ENCODE measurements around the gene BRICD5.
"Not testable (repeated sequence)": the region's sequence is repeated elsewhere in the genome, so short reads cannot be mapped to it uniquely, and the experiment has no call there.

The BRICD5 gene

GRCh38 chr16:2223221-2223941 is 12.7 kb upstream of the BRICD5 start, which contains the start of gene E4F1:
TSS of gene E4F1 (plus strand) at chr16:2223591. CDS start at chr16:2223614, 23 bp downstream.
- DNase-seq (ENCODE audit: low read depth in 3 of 3) = peak; percentile 99 to 100 (median 100)

- no peak for DNase-seq (ENCODE audit: low read depth in 3 of 3)
Observed at GRCh38 chr16:2216330-2216729, 5.7 kb upstream of the BRICD5 start.

- DNase-seq (ENCODE audit: low read depth in 3 of 3) = no peak
Observed at GRCh38 chr16:2214719-2214968, 4.0 kb upstream of the BRICD5 start, which contains the start of gene PGP. TSS of gene PGP (minus strand) at chr16:2214840. CDS start at chr16:2214777, 63 bp downstream.

GRCh38 chr16:2213817-2214718 is 3.4 kb upstream of the BRICD5 start:
- no peak for DNase-seq (ENCODE audit: low read depth in 3 of 3)

- no peak for DNase-seq (ENCODE audit: low read depth in 3 of 3)
Observed at GRCh38 chr16:2212362-2213324, 2.0 kb upstream of the BRICD5 start.

- no peak for DNase-seq (ENCODE audit: low read depth in 3 of 3)
Observed at GRCh38 chr16:2211923-2212347, 1.3 kb upstream of the BRICD5 start.

- DNase-seq (ENCODE audit: low read depth in 3 of 3) = no peak
Observed at GRCh38 chr16:2210009-2210332, 692 bp downstream of the BRICD5 start.

GRCh38 chr16:2209258-2210008 is 1.2 kb downstream of the BRICD5 start:
- no peak for DNase-seq (ENCODE audit: low read depth in 3 of 3)

GRCh38 chr16:2208772-2209171 is 1.9 kb downstream of the BRICD5 start:
- DNase-seq (ENCODE audit: low read depth in 3 of 3) = no peak

GRCh38 chr16:2208308-2208707 is 2.4 kb downstream of the BRICD5 start:
- DNase-seq (ENCODE audit: low read depth in 3 of 3) = no peak

GRCh38 chr16:2207872-2208271 is 2.8 kb downstream of the BRICD5 start:
- no peak for DNase-seq (ENCODE audit: low read depth in 3 of 3)

- no peak for DNase-seq (ENCODE audit: low read depth in 3 of 3)
Observed at GRCh38 chr16:2206780-2207433, 3.8 kb downstream of the BRICD5 start.

- DNase-seq (ENCODE audit: low read depth in 3 of 3) = no peak
Observed at GRCh38 chr16:2206420-2206779, 4.3 kb downstream of the BRICD5 start.

GRCh38 chr16:2205967-2206313 is 4.7 kb downstream of the BRICD5 start:
- DNase-seq (ENCODE audit: low read depth in 3 of 3) = no peak

GRCh38 chr16:2205104-2205966 is 5.3 kb downstream of the BRICD5 start, which contains the start of gene MLST8:
TSS of gene MLST8 (plus strand) at chr16:2205454. CDS start at chr16:2206086, 632 bp downstream.
- DNase-seq (ENCODE audit: low read depth in 3 of 3) = peak; percentile 72 to 84 (median 81)

- DNase-seq (ENCODE audit: low read depth in 3 of 3) = no peak
Observed at GRCh38 chr16:2204416-2205103, 6.1 kb downstream of the BRICD5 start.

- DNase-seq (ENCODE audit: low read depth in 3 of 3) = not testable (repeated sequence)
Observed at GRCh38 chr16:2203119-2203688, 7.5 kb downstream of the BRICD5 start.

GRCh38 chr16:2200313-2200712 is 10.3 kb downstream of the BRICD5 start:
- no peak for DNase-seq (ENCODE audit: low read depth in 3 of 3)

GRCh38 chr16:2199621-2200139 is 11.0 kb downstream of the BRICD5 start:
- no peak for DNase-seq (ENCODE audit: low read depth in 3 of 3)
